ENCODE data around the gene METTL25.

GRCh38 chr12:82448911-82449578 lies 90.7 kb downstream of the METTL25 start:
- no peak for TF ChIP-seq CTCF (IDR thresholded peaks at IDR 0.05; ENCODE audit: low read depth, low read length)
- TF ChIP-seq EZH2phosphoT487 (IDR thresholded peaks at IDR 0.05; ENCODE audit: low read depth), result no peak

All from OCI-LY3 (cell line).